Iris pigment epithelial cell (primary cell): Measurements from ENCODE around the gene MCF2L.
"Not testable (repeated sequence)": the region's sequence is repeated elsewhere in the genome, so short reads cannot be mapped to it uniquely, and the experiment has no call there.

ENCODE experiments used
- DNase-seq: peaks from one replicate; pipeline ENCODE4 v3.0.0-alpha.2; 2011; ENCODE audit warnings: low read depth

MCF2L gene

GRCh38 chr13:113016526-113017295 is 47.7 kb downstream of the MCF2L start:
- no peak for DNase-seq

DNA sequence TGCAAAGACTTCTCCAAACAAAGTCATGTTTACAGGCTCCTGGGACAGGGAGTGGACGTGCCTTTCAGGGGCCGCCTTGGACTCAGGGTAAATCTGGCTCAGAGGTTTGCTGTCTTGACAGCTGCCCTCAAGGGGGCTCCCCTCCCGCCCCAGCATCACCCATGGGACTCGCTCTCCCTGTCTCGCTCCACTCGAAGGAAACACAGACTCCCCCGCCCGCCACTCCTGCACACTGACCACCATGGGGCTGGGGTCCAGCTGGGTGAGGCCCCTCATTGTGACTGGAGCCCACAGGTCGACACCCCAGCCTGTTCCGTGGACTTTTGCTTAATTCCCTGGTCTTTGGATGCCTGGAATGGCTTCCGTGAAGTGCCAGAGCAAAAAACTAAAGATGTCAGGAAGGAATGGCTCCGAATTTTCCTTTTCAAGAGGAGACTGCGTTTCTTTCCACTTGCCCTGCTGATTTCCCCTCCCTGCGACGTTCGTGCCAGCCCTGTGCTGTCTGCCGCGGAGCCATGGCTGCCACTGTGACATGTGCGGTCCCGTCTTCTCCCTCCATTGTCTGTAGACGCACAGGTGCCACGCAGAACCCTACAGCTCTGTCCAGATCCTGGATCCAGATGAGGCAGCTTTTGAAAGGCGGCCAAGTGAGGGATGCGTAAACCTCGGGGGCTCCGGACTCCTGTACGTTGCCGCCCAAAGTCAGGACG is 48.6 kb downstream of the MCF2L start:
- no peak for DNase-seq

DNA sequence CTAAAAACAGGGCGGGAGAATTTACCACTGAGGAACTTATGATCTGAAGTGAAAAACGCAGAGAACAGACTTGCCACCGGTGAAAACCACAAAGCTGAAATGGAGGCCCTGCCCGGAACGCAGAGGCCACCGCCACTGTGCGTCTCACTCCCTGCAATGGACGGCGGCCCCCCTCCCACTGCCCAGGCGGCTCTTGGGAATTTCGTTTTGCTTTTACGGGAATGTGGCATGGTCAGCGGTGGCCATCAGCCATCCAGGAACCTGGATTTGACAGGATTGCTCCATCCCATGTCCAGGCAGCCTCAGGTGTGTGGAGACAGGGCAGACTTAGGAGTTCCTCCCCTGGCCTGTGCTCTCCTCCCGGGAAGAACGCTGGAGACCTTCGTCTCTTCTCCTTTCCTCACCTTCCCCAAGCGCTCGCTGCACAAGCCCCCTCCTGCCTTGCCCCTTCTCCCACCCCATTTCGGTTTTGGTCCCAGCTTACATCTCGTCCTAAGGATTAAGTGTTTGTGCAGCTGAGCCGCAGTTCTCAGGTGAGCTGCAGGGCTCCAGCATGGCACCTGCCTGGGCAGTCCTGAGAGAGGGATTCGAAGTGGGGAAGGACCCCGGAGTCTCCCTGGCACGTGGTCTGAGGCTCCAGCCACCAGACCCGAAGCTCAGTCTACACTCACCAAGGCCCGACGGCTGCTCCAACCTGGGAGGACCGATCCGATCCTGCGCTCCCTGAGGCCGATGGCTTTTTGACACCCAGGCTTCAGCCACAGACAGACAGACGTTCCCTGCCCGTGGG is 49.9 kb downstream of the MCF2L start:
- DNase-seq, result no peak

- DNase-seq, result no peak
These were observed 51.5 kb downstream of the MCF2L start for GRCh38 chr13:113020323-113021080.

DNA sequence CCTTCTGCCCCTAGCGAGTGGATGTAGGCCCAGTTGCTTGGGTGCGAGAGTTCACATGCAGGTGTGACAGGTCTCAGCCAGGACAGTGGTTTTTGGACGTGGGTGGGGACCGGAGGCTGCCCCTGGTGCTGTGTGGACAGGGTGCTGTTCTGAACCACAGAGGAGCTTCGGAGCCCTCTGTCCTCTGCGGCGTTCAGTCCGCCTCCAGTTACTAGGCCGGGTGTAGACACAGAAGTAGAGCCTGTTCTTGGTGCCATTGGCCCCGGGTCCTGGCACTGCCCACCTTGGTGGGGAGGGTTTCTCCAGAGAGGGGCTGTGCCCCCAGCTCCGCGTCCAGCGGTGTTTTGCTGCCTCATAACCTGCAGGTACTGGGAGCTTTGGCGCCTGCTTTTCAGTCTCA is 52.4 kb downstream of the MCF2L start:
- DNase-seq, result no peak

- DNase-seq, result no peak
These were observed 52.8 kb downstream of the MCF2L start for GRCh38 chr13:113021811-113022210.

- DNase-seq, result no peak
These were observed 53.4 kb downstream of the MCF2L start for GRCh38 chr13:113022391-113022744.

- peak; percentile 7 for DNase-seq
These were observed 53.9 kb downstream of the MCF2L start for GRCh38 chr13:113022745-113023574.

DNA sequence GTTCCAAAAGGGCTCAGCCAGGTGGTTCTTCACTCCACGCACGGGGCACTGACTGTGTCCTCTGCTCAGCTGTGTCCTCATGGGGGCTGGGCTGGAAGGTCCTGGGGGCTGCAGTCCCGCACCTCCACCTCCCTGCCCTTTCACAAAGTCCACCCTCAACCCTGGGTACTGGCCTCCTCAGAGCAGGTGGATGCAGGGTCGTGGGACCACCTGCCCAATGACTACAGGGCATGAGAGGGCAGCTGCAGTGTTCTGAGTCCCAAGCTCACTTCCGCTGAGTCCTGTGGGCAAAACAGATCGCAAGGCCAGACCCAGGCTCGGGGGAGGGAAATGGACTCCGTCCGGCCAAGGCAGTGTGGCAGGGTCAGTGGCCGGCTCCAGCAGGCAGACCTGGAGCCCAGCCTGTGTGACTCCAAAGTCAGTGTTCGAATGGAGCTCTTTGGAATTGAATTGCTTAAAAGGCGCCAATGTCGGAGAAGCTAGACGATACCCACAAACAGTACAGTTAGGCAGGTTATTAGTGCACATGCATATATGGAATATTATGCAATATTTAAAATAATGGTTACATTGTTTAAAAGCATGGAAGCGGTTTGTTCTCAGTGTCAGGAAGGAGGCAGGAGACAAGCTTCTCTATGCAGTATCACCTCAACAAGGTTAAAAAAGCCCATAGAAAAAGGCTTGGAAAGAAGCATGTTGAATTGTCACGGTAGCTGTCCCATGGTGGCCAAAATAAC is 54.8 kb downstream of the MCF2L start:
- DNase-seq, result no peak

GRCh38 chr13:113024466-113024865 is 55.5 kb downstream of the MCF2L start:
- no peak for DNase-seq

DNA sequence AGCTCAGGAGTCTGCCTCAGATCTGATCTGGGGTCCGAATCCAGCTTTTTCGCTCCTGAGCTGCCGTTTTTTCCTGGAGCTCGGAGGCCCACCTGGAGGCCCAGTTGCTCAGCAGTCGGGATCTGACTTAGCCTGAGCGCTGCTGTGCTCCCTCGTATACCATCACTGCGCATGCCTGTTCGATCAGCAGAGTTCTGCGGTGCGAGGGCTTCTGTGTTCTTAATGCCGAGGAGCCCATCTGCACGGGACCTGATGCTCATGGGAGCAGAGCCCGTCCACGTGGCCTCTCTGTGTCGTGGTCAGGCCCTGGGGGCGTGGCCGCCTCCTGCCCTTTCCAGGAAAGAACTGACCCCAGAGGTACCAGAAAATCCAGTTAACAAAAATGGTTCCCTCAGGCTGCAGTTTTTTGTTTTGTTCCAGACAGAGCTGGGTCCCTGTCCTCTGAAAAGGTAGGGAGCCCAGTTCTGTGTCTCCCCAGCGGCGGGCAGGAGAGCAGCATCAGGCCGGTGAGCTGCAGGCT is 57.4 kb downstream of the MCF2L start:
- no peak for DNase-seq

GRCh38 chr13:113027095-113027494 is 58.1 kb downstream of the MCF2L start:
- no peak for DNase-seq

DNA sequence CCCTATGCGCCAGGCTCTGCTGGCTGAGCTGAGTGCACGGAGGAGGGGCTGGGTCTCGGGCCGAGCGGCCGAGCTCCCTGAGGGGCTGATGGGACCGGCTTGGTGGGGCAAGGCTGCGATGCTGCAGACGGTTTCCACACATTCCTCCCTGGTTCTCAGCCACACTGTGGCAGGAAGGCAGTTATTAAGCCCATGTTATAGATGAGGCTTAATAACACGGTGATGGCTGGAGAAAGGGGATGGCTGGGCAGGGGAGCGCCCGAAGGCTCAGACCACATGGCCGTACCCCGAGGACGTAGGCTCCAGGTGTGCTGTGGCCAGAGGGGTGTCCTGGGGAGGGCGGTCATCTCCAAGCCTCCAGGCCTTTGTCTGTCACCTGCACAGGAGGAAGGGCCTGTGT is 58.6 kb downstream of the MCF2L start:
- DNase-seq, result no peak

- DNase-seq, result no peak
These were observed 59.5 kb downstream of the MCF2L start for GRCh38 chr13:113028336-113029060.

DNA sequence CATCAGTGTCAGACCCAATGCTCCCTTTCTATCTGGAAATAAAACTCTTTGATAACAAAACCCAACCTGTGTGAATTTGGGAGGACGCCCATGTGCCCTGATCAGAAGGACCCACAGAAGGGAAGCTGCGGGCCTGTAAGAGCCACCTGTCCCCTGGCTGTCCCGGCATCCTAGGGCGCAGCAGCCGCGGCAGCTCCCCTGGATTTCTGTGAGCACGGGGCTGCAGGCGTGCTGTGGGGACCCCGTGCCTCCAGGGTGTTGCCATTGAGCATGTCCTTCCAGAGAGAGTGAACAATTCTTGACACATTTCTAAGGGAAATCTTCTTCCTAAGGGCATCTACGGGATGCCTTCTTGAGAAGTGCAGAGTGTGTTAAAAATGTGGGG is 60.0 kb downstream of the MCF2L start:
- no peak for DNase-seq

DNA sequence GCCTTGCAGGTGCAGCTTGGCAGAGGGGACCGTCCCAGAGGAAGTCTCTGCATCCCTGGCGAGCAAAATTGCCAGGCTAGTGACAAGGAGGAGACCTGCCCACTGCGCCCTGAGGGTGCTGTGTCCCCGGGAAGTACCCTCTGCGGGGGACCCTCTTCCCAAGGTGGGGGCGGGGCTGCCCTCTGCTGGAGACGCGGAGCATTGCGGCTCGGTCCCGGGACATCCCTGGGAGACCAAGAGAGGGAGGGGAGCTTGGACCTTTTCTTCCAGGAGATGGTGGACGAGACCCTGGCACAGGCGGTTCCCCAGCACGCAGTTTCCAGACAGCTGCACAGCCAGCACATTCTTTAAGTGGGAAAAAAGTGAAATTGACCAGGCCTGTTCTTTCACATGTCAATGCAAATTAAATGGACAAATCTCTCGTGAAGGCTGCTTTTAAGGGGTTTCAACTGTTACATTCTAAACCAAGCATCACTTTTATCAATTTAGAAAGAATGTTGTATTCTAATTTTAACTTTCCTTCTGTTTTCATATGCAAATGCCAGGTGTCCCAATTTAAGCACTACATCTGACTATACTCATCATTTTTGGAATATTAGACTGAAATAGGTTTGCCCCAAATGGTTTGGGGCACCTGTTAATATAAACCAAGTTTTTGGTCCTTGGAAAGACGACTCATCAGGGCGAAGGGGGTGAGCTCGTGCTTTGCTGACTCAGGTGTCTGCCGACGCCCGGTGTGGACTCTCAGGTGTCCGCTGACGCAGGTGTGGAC is 60.7 kb downstream of the MCF2L start:
- no peak for DNase-seq

DNA sequence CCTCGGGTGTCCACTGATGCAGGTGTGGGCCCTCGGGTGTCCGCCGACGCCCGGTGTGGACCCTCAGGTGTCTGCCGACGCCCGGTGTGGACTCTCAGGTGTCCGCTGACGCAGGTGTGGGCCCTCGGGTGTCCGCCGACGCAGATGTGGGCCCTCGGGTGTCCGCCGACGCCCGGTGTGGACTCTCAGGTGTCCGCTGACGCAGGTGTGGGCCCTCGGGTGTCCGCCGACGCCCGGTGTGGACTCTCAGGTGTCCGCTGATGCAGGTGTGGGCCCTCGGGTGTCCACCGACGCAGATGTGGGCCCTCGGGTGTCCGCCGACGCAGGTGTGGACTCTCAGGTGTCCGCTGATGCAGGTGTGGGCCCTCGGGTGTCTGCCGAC is 61.2 kb downstream of the MCF2L start:
- not testable (repeated sequence) for DNase-seq

DNA sequence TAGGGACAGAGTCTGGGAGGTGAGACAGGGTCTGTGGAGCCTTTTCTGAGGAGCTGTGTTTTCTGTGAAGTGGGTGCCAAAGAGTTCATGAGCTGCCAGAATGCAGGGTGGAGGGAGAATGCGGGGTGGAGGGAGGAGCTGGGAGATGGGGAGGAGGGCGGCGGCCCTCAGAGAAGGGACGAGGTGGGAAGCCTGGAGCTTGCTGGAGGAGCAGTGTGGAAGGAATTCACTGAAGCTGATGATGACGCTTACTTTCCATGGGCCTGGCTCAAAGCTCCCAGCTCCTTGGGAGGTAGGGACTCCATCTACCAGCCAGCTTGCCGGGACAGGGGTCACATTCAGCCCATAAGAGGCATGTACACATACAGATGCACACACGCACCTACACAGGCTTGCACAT is 62.5 kb downstream of the MCF2L start:
- no peak for DNase-seq

GRCh38 chr13:113032291-113032690 is 63.3 kb downstream of the MCF2L start:
- no peak for DNase-seq
